ENCODE data around the gene IL32. TPM values are rescaled to one million over a fixed set of nuclear protein-coding genes. Genes with fewer than 3 reads are reported as not detected.

IL32 gene
- total RNA-seq, 1 donor from 2014 or later = 1.7 TPM

- peaks cover 11% of the 10 kb centered on the region for H3K27me3 Mint-ChIP-seq (ENCODE audit: unreplicated experiment)
- H3K4me3 Mint-ChIP-seq (ENCODE audit: unreplicated experiment) = peak overlapping the region; percentile 88
- no peaks in the 10 kb centered on the region for H3K36me3 Mint-ChIP-seq (ENCODE audit: low read depth, unreplicated experiment)
- H3K27ac Mint-ChIP-seq (ENCODE audit: unreplicated experiment) = peak overlapping the region; percentile 75
- TF ChIP-seq CTCF (IDR thresholded peaks at IDR 0.05; ENCODE audit: unreplicated experiment) = no peak
- H3K4me1 Mint-ChIP-seq (ENCODE audit: unreplicated experiment) = peaks cover 50% of the 10 kb centered on the region
- no peaks in the 10 kb centered on the region for H3K9me3 Mint-ChIP-seq (ENCODE audit: unreplicated experiment)
- peak; percentile 96 for DNase-seq (ENCODE audit: low spot score)
These were observed 34.5 kb downstream of the IL32 start for GRCh38 chr16:3099732-3100499.

GRCh38 chr16:3101018-3101840 is 35.8 kb downstream of the IL32 start:
- Mint-ChIP-seq H3K27ac (ENCODE audit: unreplicated experiment) (peak overlapping the region; percentile 99), H3K4me1 (ENCODE audit: unreplicated experiment) (peaks cover 56% of the 10 kb centered on the region), H3K36me3 (ENCODE audit: low read depth, unreplicated experiment) (no peaks in the 10 kb centered on the region), H3K9me3 (ENCODE audit: unreplicated experiment) (no peaks in the 10 kb centered on the region), H3K27me3 (ENCODE audit: unreplicated experiment) (peaks cover 10% of the 10 kb centered on the region), H3K4me3 (ENCODE audit: unreplicated experiment) (peak overlapping the region; percentile 62)
- DNase-seq (ENCODE audit: low spot score) = peak; percentile 46
- peak; percentile 81 for TF ChIP-seq CTCF (IDR thresholded peaks at IDR 0.05; ENCODE audit: unreplicated experiment)

- Mint-ChIP-seq H3K36me3 (ENCODE audit: low read depth, unreplicated experiment) (no peaks in the 10 kb centered on the region), H3K4me1 (ENCODE audit: unreplicated experiment) (peaks cover 58% of the 10 kb centered on the region), H3K4me3 (ENCODE audit: unreplicated experiment) (peak overlapping the region; percentile 53), H3K27ac (ENCODE audit: unreplicated experiment) (peak overlapping the region; percentile 99), H3K27me3 (ENCODE audit: unreplicated experiment) (peaks cover 11% of the 10 kb centered on the region), H3K9me3 (ENCODE audit: unreplicated experiment) (no peaks in the 10 kb centered on the region)
- TF ChIP-seq CTCF (IDR thresholded peaks at IDR 0.05; ENCODE audit: unreplicated experiment) = no peak
- DNase-seq (ENCODE audit: low spot score) = peak; percentile 60
These were observed 36.5 kb downstream of the IL32 start for GRCh38 chr16:3101841-3102470.

GRCh38 chr16:3106205-3106928 is 40.9 kb downstream of the IL32 start:
- peak; percentile 94 for DNase-seq (ENCODE audit: low spot score)
- no peak for TF ChIP-seq CTCF (IDR thresholded peaks at IDR 0.05; ENCODE audit: unreplicated experiment)
- no peaks in the 10 kb centered on the region for H3K9me3 Mint-ChIP-seq (ENCODE audit: unreplicated experiment)

More at GRCh38 chr16:3106205-3106928, 40.9 kb downstream of the IL32 start:
- Mint-ChIP-seq H3K36me3 (ENCODE audit: low read depth, unreplicated experiment) (no peaks in the 10 kb centered on the region), H3K27ac (ENCODE audit: unreplicated experiment) (peak overlapping the region; percentile 92), H3K4me1 (ENCODE audit: unreplicated experiment) (peaks cover 30% of the 10 kb centered on the region), H3K4me3 (ENCODE audit: unreplicated experiment) (peak overlapping the region; percentile 88), H3K27me3 (ENCODE audit: unreplicated experiment) (peaks cover 9% of the 10 kb centered on the region)

All from endothelial cell (in vitro differentiated cells).